HFF-Myc (cell line): ENCODE data around the gene KRTAP5-5.

Source experiments
- DNase-seq: peaks from one replicate; pipeline ENCODE4 v3.0.0-alpha.2; 2011; ENCODE audit warnings: low read depth; ENCODE audit errors: extremely low read depth
- H3K4me3 ChIP-seq: replicated peaks from 2 replicates; pipeline ENCODE4 v1.5.1; 2011; ENCODE audit warnings: low read depth, mild to moderate bottlenecking, control low read depth, low read length
- TF ChIP-seq, protein P1 (sequence below): IDR thresholded peaks from 2 replicates; pipeline ENCODE4 v1.5.1; 2012; ENCODE audit warnings: mild to moderate bottlenecking, low read depth, low read length, control low read depth; ENCODE audit errors: missing control alignments

KRTAP5-5 gene

DNA sequence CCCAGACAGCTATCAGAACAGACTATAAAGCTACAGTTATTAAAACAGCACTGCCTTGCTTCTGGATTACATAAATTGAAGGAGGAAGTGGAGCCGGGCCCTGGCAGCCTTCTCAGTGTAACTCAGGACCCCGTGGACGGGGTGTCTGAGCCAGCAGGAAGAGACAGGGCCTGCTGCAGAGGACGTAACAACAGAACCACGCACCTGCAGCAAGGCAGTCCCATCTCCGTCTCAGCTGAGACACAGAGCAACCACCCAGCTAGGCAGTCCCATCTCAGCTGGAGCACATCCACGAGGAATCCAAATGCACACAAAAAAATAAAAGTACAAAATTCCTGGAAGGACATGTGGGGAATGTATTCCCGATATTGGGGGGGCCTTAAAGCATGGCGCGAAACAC is 50.3 kb downstream of the KRTAP5-5 start:
- DNase-seq = no peak
- TF ChIP-seq, protein P1, sequence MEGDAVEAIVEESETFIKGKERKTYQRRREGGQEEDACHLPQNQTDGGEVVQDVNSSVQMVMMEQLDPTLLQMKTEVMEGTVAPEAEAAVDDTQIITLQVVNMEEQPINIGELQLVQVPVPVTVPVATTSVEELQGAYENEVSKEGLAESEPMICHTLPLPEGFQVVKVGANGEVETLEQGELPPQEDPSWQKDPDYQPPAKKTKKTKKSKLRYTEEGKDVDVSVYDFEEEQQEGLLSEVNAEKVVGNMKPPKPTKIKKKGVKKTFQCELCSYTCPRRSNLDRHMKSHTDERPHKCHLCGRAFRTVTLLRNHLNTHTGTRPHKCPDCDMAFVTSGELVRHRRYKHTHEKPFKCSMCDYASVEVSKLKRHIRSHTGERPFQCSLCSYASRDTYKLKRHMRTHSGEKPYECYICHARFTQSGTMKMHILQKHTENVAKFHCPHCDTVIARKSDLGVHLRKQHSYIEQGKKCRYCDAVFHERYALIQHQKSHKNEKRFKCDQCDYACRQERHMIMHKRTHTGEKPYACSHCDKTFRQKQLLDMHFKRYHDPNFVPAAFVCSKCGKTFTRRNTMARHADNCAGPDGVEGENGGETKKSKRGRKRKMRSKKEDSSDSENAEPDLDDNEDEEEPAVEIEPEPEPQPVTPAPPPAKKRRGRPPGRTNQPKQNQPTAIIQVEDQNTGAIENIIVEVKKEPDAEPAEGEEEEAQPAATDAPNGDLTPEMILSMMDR = no peak
- no peak overlapping the region for H3K4me3 ChIP-seq
